ENCODE measurements around the gene FAM162B. TPM values are rescaled to one million over a fixed set of nuclear protein-coding genes. Genes with fewer than 3 reads are reported as not detected.
A peak's percentile ranks its signal among the peaks of the same experiment; 100 is the strongest.

Gene FAM162B
- total RNA-seq (2021; fragmentation: NEBNext Ultra II Directional; extraction: Animal tissue kit (Norgen Biotek cat#: 25700)): 10 to 100 TPM in 1 of 6 experiments, 1 to 10 TPM in 5; 4.5 to 10.9 (median 5.3) TPM
- long read RNA-seq, transcript FAM162B-201 (4 exons, 1,036 nt): major isoform, 10 of 13 reads
- long read RNA-seq, partial matches to known transcripts: 1 of 13 reads
- long read RNA-seq, other reads (novel, unspliced or antisense): 2 of 13 reads

DNA sequence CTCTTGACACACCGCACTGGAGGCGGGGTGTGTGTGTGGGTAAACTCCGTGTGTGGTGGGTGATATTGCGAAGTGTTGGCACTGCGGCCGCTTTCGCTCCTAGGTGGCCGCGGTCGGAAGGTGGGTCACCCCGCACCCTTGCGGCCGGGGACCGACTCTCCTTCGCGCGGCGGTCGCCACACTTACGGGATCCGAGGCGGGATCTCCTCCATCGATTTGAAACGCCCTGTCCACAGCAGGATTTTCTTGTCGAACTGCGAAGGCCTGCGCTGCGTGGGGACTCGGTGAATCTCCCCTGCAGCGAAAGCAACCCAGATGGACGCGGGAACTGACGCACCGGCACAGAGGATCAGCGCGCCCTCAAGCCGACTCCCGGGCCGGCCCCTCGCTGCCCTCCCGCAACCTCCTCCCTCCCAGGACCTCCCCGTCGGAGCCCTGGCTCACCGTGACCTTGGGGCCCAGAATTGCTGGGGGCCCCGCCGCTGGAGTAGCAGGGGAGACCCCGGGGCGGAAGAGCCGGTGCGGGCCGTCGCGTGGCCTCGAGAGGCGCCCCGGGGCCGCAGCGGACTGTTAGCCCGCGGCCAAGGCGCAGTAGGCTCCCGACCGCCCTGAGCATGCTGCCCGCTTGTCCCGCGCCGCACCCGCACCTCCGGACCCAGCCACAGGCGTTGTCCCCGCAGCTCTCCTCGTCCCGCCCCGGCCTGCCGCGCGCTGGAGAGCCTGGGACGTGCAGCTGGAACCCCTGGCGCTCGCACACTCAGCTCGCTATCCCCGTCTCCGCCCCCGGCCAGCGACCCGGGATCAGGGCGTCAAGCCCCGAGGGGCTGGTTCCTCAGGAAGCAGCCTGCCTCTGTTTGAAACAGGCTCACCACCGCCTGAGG, at the start of gene FAM162B:
TSS of gene FAM162B (minus strand) at position 759 of the 881 bp plus-strand sequence. CDS start at position 616, 143 bp downstream.
- peaks cover 6% of the 10 kb centered on the region for H3K27me3 Mint-ChIP-seq (ENCODE audit: insufficient read depth)
- no peaks in the 10 kb centered on the region for H3K36me3 Mint-ChIP-seq (ENCODE audit: low read depth)
- H3K4me1 Mint-ChIP-seq (ENCODE audit: low read depth): peaks cover 38% of the 10 kb centered on the region
- no peak for DNase-seq
- no peak for TF ChIP-seq CTCF (IDR thresholded peaks at IDR 0.05)
- peak within 1 kb of the TSS; percentile 86 for H3K27ac Mint-ChIP-seq
- no peaks in the 10 kb centered on the region for H3K9me3 Mint-ChIP-seq
- peak within 1 kb of the TSS; percentile 87 for H3K4me3 Mint-ChIP-seq

- no peak for DNase-seq
- no peaks in the 10 kb centered on the region for H3K36me3 Mint-ChIP-seq (ENCODE audit: low read depth)
- H3K4me1 Mint-ChIP-seq (ENCODE audit: low read depth): no peaks in the 10 kb centered on the region
- TF ChIP-seq CTCF (IDR thresholded peaks at IDR 0.05): no peak
- no peaks in the 10 kb centered on the region for H3K9me3 Mint-ChIP-seq
- no peaks in the 10 kb centered on the region for H3K27me3 Mint-ChIP-seq (ENCODE audit: insufficient read depth)
- no peak overlapping the region for H3K27ac Mint-ChIP-seq
- no peak overlapping the region for H3K4me3 Mint-ChIP-seq
These were observed 46.6 kb upstream of the FAM162B start for GRCh38 chr6:116812051-116812650.

- H3K27ac Mint-ChIP-seq: no peak overlapping the region
- no peaks in the 10 kb centered on the region; the same call in none of the 2 replicates for H3K27me3 Mint-ChIP-seq (ENCODE audit: insufficient read depth)
- H3K9me3 Mint-ChIP-seq: no peaks in the 10 kb centered on the region
- H3K4me1 Mint-ChIP-seq (ENCODE audit: low read depth): no peaks in the 10 kb centered on the region
- no peaks in the 10 kb centered on the region for H3K36me3 Mint-ChIP-seq (ENCODE audit: low read depth)
- no peak for TF ChIP-seq CTCF (IDR thresholded peaks at IDR 0.05)
- DNase-seq: no peak
- no peak overlapping the region for H3K4me3 Mint-ChIP-seq
These were observed 36.5 kb upstream of the FAM162B start for GRCh38 chr6:116801971-116802370.

GRCh38 chr6:116799945-116800344, 34.4 kb upstream of the FAM162B start:
- Mint-ChIP-seq H3K36me3 (ENCODE audit: low read depth) (no peaks in the 10 kb centered on the region), H3K4me1 (ENCODE audit: low read depth) (no peaks in the 10 kb centered on the region)
- DNase-seq: no peak

More at GRCh38 chr6:116799945-116800344, 34.4 kb upstream of the FAM162B start:
- H3K27ac Mint-ChIP-seq: no peak overlapping the region
- H3K9me3 Mint-ChIP-seq: no peaks in the 10 kb centered on the region
- TF ChIP-seq CTCF (IDR thresholded peaks at IDR 0.05): no peak
- H3K27me3 Mint-ChIP-seq (ENCODE audit: insufficient read depth): no peaks in the 10 kb centered on the region; the same call in 1 of the 2 replicates
- H3K4me3 Mint-ChIP-seq: no peak overlapping the region

Measured in HFFc6 (cell line).